ENCODE measurements around the gene RAB7B.
"Not testable (repeated sequence)": the region's sequence is repeated elsewhere in the genome, so short reads cannot be mapped to it uniquely, and the experiment has no call there.

RAB7B gene, protein sequence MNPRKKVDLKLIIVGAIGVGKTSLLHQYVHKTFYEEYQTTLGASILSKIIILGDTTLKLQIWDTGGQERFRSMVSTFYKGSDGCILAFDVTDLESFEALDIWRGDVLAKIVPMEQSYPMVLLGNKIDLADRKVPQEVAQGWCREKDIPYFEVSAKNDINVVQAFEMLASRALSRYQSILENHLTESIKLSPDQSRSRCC

DNA sequence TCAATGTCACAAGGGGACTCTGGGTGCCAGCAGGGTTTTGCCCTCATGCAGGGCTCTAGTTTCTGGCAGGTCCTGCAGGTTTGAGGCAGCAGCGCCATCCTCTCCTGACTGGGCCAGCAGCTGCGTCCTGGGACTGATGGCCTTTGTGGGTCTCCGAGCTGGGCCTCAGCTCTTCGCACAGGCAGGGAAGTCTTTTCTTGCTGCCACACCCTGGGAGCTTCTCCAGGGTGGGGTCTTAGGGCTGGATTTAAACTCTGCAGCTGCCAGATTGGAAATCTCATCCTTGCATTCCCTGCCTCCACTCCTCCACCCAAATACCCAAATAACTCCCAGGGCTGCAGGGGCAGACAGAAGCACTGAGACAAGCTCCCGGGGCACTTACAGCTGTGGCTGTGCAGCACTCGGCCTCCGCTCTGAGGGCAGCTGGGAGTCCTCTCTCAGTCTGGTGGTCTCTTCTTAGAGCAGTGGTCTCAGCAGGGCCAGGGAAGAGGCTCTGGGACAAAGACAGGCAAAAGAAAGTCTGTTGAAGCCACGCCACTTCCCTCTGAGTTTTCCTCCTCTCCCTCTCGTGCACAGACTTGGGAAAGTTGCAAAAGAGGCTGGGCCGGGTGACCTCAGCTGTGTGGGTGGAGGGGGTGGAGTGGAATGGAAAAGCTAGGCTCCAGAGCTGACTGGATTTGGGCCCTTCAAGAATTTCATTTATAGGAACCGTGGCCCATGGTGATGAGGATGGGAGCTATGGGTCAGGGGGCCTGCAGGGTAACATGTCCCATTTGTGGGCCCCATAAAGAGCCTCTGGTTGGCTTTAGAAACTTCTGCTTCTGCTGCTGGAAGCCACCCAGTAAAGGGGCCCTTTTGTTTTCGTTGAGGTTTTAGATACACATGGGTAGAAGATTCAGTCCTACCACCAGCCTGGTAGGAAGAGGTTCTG lies at the start of gene RAB7B:
Gene RAB7B (minus strand): TSS at position 525 of the 931 bp plus-strand sequence. CDS start 9,260 bp downstream, outside the sequence.
- no peak within 1 kb of the TSS for H3K27ac Mint-ChIP-seq

DNA sequence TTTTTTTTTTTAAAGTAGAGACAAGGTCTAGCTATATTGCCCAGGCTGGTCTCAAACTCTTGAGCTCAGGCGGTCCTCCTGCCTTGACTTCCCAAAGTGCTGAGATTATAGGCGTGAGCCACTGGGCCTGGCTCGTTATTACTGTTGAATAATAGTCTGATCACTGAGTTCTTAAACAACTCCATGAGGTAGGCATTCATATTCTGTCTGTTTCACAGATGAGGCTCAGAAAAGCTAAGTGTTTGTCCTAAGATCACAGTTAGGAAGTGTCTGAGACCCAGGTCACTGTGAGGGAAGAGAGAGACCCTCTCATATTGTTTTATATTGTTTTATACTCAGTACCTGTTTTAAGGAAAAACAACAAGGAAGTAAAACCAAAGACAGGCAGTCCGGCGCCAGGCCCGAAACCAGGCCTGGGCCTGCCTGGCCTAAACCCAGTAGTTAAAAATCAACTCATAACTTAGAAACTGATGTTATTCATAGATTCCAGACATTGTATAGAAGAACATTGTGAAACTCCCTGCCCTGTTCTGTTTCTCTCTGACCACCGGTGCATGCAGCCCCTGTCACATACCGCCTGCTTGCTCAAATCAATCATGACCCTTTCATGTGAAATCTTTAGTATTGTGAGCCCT lies 49.2 kb upstream of the RAB7B start:
- not testable (repeated sequence) for H3K4me3 Mint-ChIP-seq, H3K27ac Mint-ChIP-seq, H3K9me3 Mint-ChIP-seq, H3K27me3 Mint-ChIP-seq, H3K36me3 Mint-ChIP-seq
- peaks cover 33% of the 10 kb centered on the region for H3K4me1 Mint-ChIP-seq

More for the DNA sequence above, at the start of gene RAB7B:
- no peak within 1 kb of the TSS for H3K4me3 Mint-ChIP-seq
- no peaks in the 10 kb centered on the region for H3K9me3 Mint-ChIP-seq
- H3K4me1 Mint-ChIP-seq = peaks cover 23% of the 10 kb centered on the region
- peaks cover 3% of the 10 kb centered on the region for H3K27me3 Mint-ChIP-seq
- H3K36me3 Mint-ChIP-seq = no peaks in the 10 kb centered on the region

DNA sequence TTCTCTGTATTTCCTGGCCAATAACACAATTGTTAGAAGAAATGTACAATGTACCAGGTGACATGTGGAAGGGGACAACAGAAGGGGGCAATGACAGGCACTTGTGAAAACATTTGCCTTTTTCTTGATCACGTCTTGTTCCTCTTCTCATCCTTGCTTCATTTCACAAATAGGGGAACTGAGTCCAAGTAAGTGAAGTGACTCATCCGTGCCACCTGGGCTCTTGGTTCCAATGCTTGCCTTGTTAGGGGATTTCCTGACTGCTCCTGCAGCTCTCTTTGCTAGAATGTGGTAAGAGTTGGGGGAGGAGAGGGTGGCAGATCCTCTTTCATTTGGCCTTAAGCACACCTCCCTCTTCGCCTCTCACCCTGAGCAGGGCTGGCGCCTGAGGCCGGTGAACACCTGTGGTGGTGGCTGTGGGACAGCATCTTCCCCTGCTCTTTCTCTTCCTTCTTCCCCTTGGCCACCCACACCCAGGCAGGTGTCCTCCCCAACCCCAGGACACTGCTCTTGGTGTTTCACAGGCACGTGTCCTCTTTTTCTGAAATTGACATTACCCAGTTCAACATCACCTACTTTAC lies 47.5 kb upstream of the RAB7B start:
- Mint-ChIP-seq H3K4me1 (peaks cover 33% of the 10 kb centered on the region), H3K4me3 (peak overlapping the region; percentile 58), H3K27me3 (no peaks in the 10 kb centered on the region), H3K27ac (peak overlapping the region; percentile 92), H3K9me3 (no peaks in the 10 kb centered on the region), H3K36me3 (no peaks in the 10 kb centered on the region)

DNA sequence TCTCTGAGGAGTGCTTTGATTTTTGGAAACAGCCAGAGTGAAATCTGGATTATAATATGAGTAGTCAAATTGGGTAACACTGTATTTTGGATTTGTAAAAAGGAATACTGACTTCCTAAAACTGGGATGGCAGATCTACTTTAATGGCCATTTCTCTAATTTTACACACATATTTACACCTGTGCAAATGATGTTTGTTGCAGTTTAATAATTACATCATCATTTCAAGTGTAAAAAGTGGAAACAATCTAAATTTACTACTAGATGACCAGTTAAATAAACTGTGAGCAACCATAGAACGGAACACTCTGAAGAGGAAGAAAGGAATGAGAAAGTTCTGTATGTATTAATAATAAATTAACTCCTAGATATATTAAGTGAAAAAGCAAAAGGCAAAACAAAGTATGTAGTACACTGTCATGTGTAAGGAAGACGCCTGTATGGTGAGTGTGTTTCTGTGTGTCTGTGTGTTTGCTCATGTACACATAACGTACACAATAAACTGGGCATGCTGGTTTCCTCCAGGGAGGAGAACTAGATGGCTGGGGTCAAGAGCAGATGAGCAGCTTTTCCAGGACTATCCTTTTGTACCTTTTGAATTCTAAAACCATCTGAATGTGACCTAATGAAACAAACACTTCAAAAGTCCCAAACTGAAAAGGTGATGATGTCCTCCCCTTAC lies 46.9 kb upstream of the RAB7B start:
- H3K27me3 Mint-ChIP-seq = no peaks in the 10 kb centered on the region
- no peak overlapping the region for H3K4me3 Mint-ChIP-seq
- H3K27ac Mint-ChIP-seq = peak overlapping the region; percentile 65
- no peaks in the 10 kb centered on the region for H3K36me3 Mint-ChIP-seq
- H3K4me1 Mint-ChIP-seq = peaks cover 33% of the 10 kb centered on the region
- H3K9me3 Mint-ChIP-seq = no peaks in the 10 kb centered on the region

DNA sequence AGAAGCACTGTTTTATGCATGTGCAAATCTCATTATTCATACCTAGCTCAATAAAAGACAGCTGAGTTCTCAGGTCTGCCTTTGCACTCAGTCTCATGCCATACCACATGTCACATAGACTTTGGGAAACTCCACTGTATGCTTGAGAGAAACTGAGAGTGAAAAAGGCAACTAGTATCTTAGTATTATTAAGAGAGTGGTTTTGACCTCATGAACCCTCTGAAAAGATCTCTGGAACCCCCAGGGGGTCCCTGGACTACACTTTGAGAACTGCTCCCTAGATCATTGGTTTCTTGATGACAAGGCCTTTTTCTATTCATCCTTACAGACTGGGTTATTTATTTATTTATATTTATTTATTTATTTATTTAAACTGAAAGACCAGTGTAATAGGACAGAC lies 46.1 kb upstream of the RAB7B start:
- H3K27ac Mint-ChIP-seq = no peak overlapping the region
- H3K36me3 Mint-ChIP-seq = no peaks in the 10 kb centered on the region
- no peaks in the 10 kb centered on the region for H3K9me3 Mint-ChIP-seq
- no peaks in the 10 kb centered on the region for H3K27me3 Mint-ChIP-seq
- H3K4me1 Mint-ChIP-seq = peaks cover 33% of the 10 kb centered on the region
- no peak overlapping the region for H3K4me3 Mint-ChIP-seq

DNA sequence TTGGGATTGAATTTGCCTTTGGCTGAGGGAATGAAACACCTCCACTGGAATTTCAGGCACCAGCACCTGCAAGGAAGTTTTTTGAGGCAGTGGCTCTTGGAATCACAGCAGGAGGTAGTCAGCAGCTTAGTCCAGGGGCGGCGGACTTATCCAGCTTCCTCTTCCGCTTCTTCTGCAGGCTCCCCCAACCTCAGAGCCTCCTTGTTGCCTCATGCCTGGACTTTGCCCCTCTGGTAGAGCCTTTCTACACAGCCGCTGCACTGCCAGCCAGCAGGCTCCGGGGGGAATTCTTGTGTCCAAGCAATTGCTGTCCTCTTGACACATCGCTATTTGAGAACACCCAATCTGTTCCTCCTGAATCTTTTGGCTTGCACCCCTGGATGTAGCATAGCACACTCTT lies 45.4 kb upstream of the RAB7B start:
- no peak overlapping the region for H3K4me3 Mint-ChIP-seq
- no peak overlapping the region for H3K27ac Mint-ChIP-seq
- H3K36me3 Mint-ChIP-seq = no peaks in the 10 kb centered on the region
- no peaks in the 10 kb centered on the region for H3K9me3 Mint-ChIP-seq
- H3K4me1 Mint-ChIP-seq = peaks cover 33% of the 10 kb centered on the region
- H3K27me3 Mint-ChIP-seq = no peaks in the 10 kb centered on the region

DNA sequence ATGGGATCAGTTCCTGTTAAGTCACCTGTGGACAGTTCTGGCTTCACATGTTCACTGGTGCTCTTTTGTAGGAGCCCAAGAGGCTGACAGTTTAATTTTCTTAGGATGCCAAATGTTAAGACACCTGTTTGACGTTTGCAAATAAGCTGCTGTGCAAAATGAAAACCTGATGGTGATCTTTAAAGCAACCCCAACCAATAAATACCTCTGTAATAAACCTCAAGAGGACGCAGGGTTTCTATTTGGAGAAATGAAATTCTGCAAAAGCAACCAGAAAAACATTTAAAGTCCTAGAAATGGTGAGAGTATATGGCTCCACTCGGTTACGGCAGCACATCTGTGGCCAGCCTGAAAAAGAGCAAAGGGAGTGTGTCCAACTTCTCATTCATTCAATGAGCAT lies 44.1 kb upstream of the RAB7B start:
- H3K4me3 Mint-ChIP-seq = no peak overlapping the region
- no peak overlapping the region for H3K27ac Mint-ChIP-seq
- no peaks in the 10 kb centered on the region for H3K36me3 Mint-ChIP-seq
- peaks cover 27% of the 10 kb centered on the region for H3K4me1 Mint-ChIP-seq
- no peaks in the 10 kb centered on the region for H3K9me3 Mint-ChIP-seq
- no peaks in the 10 kb centered on the region for H3K27me3 Mint-ChIP-seq

DNA sequence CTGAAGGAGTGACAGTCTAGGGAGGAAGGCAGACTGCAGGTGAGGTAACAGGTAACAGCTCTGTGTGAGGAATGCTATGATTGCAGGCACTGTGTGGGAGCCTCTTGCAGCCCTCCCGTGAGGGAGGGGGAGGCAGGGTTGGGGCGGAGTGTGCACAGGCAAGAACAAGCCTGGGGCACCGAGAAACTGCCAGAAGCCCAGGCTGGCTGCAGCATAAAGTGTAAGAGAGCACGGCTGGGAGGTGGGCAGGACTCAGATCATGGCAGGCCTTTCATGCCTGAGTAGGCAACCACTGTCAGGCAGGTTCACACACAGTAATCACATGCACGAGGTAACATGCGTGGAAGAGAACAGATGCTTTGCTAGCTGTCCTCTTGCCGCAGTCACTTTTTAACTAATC lies 38.4 kb upstream of the RAB7B start:
- Mint-ChIP-seq H3K4me1 (peaks cover 12% of the 10 kb centered on the region), H3K27ac (no peak overlapping the region), H3K4me3 (no peak overlapping the region), H3K9me3 (no peaks in the 10 kb centered on the region), H3K36me3 (no peaks in the 10 kb centered on the region), H3K27me3 (peaks cover 4% of the 10 kb centered on the region)

DNA sequence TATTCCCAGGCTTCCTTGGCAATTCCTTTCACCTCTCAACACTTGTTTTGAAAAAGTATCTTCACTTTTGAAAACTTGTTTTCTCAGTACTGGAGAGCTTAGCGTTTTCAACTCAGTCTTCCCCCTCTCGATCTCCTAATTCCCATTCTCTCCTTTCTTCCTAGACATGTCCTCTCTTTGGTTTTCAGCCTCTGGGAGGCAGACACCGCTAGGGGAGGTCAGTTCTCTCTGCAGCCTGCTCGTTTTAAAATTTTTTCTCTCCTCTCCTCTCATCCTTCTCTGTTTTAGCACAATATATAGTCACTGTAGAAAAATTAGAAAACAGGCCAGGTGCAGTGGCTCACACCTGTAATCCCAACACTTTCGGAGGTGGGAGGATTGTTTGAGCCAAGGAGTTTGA lies 37.1 kb upstream of the RAB7B start:
- Mint-ChIP-seq H3K9me3 (no peaks in the 10 kb centered on the region), H3K4me1 (peaks cover 12% of the 10 kb centered on the region), H3K27me3 (peaks cover 4% of the 10 kb centered on the region), H3K27ac (no peak overlapping the region), H3K4me3 (no peak overlapping the region), H3K36me3 (no peaks in the 10 kb centered on the region)

DNA sequence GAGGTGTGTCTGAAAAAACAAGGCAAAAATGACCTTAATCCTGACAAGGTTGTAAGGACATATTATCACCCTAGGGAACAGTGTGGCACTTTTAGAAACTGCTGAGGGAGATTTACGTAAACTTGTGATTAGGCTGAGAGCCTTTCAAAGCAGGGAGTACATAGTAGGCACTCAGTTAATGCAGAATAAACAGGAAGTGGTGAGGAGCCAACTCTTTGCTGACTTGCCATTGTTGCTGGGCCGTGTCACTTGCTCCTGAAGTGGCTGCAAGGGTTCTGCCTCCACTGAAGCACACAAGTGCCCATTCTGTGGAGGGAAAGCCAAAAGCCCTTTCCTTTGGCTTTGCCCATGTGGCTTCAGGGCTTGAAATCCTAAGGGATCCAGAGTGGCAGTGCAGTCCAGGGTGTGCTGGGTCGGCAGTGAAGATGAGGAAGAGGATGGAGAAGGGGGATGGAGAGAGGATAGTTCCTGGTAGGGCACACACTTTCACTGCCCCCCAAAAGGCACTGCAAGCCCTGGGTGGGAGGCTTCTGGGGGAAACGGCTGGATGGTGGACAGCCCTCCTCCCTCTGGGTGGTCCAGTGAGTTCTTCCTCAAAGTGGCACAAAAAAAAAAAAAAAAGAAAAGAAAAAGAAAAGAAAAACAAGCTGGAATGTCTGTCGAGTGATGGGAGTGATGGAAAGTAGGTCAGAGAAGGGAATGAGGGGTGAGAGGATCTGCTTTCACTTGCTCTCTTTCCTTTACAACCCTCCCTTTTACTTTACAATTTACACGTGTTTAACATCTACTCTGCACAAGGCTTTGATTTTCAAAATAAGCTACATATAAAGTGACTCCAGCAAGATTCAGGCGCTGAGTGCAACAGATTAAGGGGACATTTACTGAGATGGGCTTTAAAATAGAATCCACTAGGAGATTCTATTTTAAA lies 36.1 kb upstream of the RAB7B start:
- H3K27ac Mint-ChIP-seq = no peak overlapping the region
- H3K4me3 Mint-ChIP-seq = no peak overlapping the region
- no peaks in the 10 kb centered on the region for H3K36me3 Mint-ChIP-seq
- H3K4me1 Mint-ChIP-seq = peaks cover 18% of the 10 kb centered on the region
- no peaks in the 10 kb centered on the region for H3K9me3 Mint-ChIP-seq
- peaks cover 4% of the 10 kb centered on the region for H3K27me3 Mint-ChIP-seq

DNA sequence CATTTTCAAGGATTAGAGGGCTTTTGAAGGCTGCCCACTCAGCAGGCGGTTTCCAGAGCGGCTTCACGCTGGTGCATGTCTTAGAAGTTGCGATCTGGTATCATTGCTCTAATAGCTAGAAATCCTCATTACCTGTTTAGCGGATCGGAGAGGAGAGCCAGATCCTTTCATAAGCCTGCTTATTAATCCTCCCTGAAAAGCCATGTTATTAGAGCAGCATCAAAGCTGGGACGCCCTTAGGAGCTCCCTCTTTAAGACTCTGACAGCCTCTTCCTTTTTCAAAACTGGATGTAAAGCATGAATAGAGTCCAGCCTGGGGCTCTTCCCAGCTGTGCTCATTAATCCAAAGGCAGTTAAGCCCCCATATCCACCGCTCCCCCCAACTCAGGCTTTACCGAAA lies 34.4 kb upstream of the RAB7B start:
- H3K4me3 Mint-ChIP-seq = no peak overlapping the region
- H3K36me3 Mint-ChIP-seq = no peaks in the 10 kb centered on the region
- no peaks in the 10 kb centered on the region for H3K9me3 Mint-ChIP-seq
- H3K27ac Mint-ChIP-seq = no peak overlapping the region
- peaks cover 18% of the 10 kb centered on the region for H3K4me1 Mint-ChIP-seq
- peaks cover 6% of the 10 kb centered on the region for H3K27me3 Mint-ChIP-seq

DNA sequence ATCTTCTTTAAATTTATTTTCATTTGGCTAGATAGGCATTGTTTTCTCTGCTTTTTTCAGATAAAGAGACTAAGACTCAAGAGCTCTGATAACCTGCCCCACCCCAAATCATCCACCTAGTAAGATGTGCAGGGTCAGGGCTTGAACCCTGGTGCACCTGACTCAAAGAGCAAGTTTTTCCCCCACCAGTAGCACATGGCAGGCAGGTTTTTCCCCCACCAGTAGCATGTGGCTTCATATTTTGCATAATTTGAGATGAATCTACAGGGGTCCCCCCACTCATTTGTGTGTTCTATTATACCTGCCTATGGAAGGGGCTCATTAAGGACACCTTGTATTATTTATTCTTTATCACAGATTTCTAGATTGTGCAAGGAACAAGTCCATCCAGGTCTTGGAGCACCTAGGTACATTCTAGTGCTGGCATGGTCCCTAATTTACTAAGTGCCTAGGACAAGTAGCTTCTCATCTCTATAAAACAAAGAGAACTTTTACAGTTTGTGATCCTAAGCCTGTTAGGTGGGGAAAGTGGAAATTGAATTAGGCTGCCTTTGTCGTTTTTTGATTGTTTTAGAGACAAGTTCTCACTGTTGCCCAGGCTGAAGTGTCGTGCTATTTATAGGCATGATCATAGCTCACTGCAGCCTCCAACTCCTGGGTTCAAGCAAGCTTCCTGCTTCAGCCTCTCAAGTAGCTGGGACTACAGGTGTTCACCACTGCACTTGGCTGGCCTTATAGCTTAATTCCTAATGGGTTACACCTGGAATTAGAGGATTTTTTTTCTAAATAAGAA lies 33.7 kb upstream of the RAB7B start:
- Mint-ChIP-seq H3K9me3 (no peaks in the 10 kb centered on the region), H3K4me1 (peaks cover 18% of the 10 kb centered on the region), H3K4me3 (no peak overlapping the region), H3K27me3 (peaks cover 6% of the 10 kb centered on the region), H3K36me3 (no peaks in the 10 kb centered on the region), H3K27ac (no peak overlapping the region)

DNA sequence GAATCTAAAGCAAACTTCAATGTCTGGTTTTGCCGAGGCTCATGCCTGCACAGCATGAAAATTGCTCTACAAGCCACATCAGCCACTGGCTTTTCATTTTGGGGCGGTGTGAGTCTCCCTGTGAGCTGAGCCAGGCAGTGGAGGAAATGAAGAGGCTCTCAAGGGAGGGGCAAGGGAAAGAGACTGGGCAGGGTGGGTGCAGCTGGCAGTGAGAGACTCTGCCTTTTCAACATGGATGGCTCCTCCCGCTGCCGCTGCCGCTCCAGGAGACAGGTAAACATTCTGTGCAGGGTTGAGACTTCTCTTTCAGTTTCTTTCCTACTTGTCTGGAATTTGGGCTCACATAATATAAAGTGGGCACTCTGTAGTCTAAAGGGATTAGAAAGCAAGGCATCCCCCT lies 31.8 kb upstream of the RAB7B start:
- Mint-ChIP-seq H3K36me3 (no peaks in the 10 kb centered on the region), H3K27me3 (peaks cover 4% of the 10 kb centered on the region), H3K9me3 (no peaks in the 10 kb centered on the region), H3K4me3 (no peak overlapping the region), H3K27ac (no peak overlapping the region), H3K4me1 (peaks cover 18% of the 10 kb centered on the region)

Data from activated naive CD4-positive, alpha-beta T cell treated with anti-CD3 and anti-CD28 coated beads, Interleukin-2, amount 50 U/mL, for 24 hours (primary cell).